NCI-H187 (cell line): ENCODE results near the gene TMEM121B.

Source experiments
- DNase-seq, 2 experiments: peaks; one replicate each; lab custom pipeline; 2025; lab: John Stamatoyannopoulos, UW

Gene TMEM121B

GRCh38 chr22:17091851-17092250 is 29.3 kb downstream of the TMEM121B start:
- no peak for DNase-seq

GRCh38 chr22:17090550-17090949 is 30.6 kb downstream of the TMEM121B start:
- no peak for DNase-seq

- no peak for DNase-seq
These were observed 33.5 kb downstream of the TMEM121B start for GRCh38 chr22:17087498-17088131.

- DNase-seq, result no peak
These were observed 34.2 kb downstream of the TMEM121B start for GRCh38 chr22:17086788-17087497.

DNA sequence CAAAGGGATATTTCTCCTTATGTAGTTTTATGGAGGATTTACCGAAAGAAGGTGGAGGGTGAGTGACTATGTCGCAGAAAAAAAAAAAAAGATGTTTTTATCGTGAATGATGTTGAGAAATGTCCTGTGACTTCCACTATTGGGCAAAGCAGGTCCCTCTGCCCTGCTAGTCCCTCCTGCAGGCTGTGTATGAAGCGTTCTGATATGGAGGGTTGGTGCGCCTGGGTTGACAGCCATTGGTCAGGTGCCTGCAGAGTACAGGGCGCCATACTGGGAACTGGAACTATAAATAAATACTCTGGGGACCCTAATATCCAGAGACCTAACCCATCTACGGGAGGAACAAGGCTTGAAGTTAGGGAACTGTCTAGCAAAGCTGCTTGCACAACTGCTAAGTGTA is 34.9 kb downstream of the TMEM121B start:
- DNase-seq, result no peak

GRCh38 chr22:17085277-17086181 is 35.6 kb downstream of the TMEM121B start:
- DNase-seq, result no peak

DNA sequence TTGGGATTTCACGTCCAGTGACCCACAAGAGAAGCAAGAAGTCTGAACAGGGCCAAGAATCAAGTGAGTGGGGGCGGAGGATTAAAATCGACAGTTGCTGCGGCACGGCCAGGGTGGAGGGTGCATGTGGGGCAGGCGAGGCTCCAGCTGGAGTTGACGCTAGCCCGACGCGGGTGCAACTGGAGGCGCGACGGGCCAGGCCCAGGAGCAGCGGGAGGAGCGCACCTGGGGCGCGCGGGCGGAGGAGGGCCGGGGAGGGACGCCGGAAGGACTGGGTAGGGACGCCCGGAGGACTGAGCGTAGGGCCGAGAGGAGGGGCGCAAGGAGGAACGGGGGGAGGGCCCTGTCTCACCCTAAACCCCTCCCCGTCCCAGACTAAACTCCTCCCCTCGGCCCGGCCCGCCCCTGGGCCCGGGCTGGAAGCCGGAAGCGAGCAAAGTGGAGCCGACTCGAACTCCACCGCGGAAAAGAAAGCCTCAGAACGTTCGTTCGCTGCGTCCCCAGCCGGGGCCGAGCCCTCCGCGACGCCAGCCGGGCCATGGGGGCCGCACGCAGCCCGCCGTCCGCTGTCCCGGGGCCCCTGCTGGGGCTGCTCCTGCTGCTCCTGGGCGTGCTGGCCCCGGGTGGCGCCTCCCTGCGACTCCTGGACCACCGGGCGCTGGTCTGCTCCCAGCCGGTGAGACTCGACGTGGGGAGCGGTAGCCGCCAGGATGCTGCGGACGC is 36.4 kb downstream of the TMEM121B start, which contains the start of gene IL17RA:
Gene IL17RA (plus strand): TSS at position 447 of the 723 bp plus-strand sequence. CDS start 92 bp downstream, at position 539.
- peak; percentile 34 to 56 for DNase-seq

GRCh38 chr22:17083811-17084441 is 37.2 kb downstream of the TMEM121B start:
- no peak for DNase-seq

DNA sequence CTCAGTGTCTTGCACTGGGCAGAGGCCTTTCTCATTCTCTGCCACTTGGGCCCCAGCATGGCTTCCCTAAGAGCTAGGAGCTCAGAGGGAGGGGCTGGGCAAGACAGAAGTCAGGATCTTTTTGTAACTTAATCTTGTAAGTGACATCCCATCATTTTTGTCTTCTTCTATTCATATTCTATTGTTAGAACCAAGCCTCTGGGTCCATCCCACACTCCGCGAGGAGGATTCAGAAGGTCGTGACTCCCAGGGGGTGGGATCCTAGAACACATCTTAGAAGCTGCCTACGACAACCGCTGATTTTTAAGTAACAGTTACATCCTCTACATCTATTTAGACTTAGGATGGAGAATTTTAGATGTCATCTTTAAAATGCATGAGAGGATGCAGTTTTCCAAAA is 37.9 kb downstream of the TMEM121B start:
- DNase-seq, result no peak

GRCh38 chr22:17079572-17079971 is 41.6 kb downstream of the TMEM121B start:
- no peak for DNase-seq

DNA sequence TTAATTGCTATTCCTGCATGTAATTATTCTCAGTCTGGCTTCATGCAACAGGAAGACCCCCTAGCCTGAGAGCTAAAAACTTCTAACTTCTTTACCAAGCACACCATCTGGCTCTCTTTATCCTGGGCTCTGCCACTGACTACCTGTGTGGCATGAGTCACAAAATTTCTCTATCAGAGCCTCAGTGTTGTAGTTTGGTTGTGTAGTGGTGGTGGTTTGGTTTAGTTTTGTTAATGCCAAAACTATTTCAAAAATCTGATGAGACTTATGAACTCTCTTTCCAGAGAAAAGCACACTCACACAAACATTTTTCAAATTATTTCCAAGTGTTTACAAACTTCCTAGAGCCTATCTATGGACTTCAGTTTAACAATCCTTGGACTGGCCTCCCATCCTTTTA is 43.9 kb downstream of the TMEM121B start:
- DNase-seq, result no peak

DNA sequence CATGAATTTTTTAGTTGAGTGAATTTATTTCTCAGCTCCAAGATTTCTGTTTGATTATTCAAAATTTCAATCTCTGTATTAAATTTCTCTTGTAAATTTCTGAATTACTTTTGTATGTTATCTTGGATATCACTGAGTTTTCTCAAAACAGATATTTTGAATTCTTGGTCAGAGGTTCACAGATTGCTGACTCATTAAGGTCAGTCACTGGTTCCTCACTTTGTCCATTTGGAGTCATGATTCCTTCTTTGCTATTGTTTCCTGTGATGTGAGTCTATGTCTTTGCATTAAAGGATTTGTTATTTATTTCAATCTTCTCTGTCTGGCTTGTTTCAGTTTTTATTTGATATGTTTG is 46.5 kb downstream of the TMEM121B start:
- no peak for DNase-seq

DNA sequence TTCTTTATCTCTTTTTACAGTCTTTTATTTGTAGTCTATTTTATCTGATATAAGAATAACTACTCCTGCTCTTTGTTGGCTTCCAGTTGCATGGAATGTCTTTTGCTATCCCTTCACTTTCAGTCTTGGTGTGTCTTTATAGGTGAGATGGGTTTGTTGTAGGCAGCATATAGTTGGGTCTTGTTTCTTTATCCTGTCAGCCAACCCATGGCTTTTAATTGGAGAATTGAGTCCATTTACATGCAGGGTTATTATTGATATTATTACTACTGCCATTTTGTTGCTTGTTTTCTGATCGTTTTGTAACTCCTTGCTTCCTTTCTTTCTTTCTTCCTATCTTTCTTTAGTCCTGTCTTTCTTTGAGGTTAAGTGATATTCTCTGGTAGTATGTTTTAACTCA is 48.3 kb downstream of the TMEM121B start:
- DNase-seq, result no peak
